ENCODE data around the gene CALCOCO2. TPM values are rescaled to one million over a fixed set of nuclear protein-coding genes. Genes with fewer than 3 reads are reported as not detected.

CALCOCO2 gene
- polyA plus RNA-seq, 2 of the 4 experiments (the other 2 are of a cell fraction) = 71.6 to 194 TPM

- H3K4me3 ChIP-seq = peak overlapping the region; percentile 89
- FAIRE-seq (no peak), ATAC-seq (no peak), DNase-seq (ENCODE audit: low read depth in 1 of 2, low spot score in 1 of 2) (no peak)
- WGBS (ENCODE audit: missing lambda C conversion rate) = 47% methylated on average over 4 of the region's 4 CpGs
- peak overlapping the region; percentile 99 for H3K4me2 ChIP-seq
- POLR2A ChIA-PET = interaction anchor here (2.5 kb wide), 1 partner anchor 17 kb away, joined by 42 read pairs; the partner anchor contains the start of gene ATP5MC1
- H3K9me3 ChIP-seq = no peaks in the 10 kb centered on the region
- H3K27ac ChIP-seq = peak overlapping the region in 1 of 2 experiments; percentile 94; a peak in 2 of 6 replicates
- peaks cover 45% of the 10 kb centered on the region for H3K4me1 ChIP-seq
- CTCF ChIA-PET = interaction anchor here (1.0 to 2.9 kb wide), 7 partner anchors 9 to 133 kb away, joined by 3 to 21 read pairs (median 4); partner anchors contain the start of gene SNF8
- no peak for TF ChIP-seq HEYL (CRISPR knock-in tag; IDR thresholded peaks at IDR 0.05)
- TF ChIP-seq MYC (IDR thresholded peaks at IDR 0.05; ENCODE audit: borderline replicate concordance, low read length) = no peak
- TF ChIP-seq HOXB5 (CRISPR knock-in tag; IDR thresholded peaks at IDR 0.05) = no peak
- TF ChIP-seq SREBF2 (IDR thresholded peaks at IDR 0.05) = no peak
Measured at GRCh38 chr17:48909783-48910182, 78.9 kb downstream of the CALCOCO2 start.

- Histone ChIP-seq H3K4me2 (peak overlapping the region; percentile 99), H3K4me1 (peaks cover 51% of the 10 kb centered on the region), H3K9me3 (no peaks in the 10 kb centered on the region), H3K4me3 (peak overlapping the region; percentile 89; the same call in 1 of the 3 replicates), H3K27ac (peak overlapping the region in 1 of 2 experiments; percentile 94; a peak in 2 of 6 replicates)
- 86% methylated on average over 2 of the region's 2 CpGs for WGBS (ENCODE audit: missing lambda C conversion rate)
- DNase-seq (ENCODE audit: low read depth in 1 of 2, low spot score in 1 of 2) = no peak
- ChIA-PET POLR2A (no interaction called here), CTCF (interaction anchor here (0.8 to 1.6 kb wide), 5 partner anchors 8 to 143 kb away, joined by 3 to 8 read pairs (median 5); partner anchors contain the start of gene SNF8)
- no peak for TF ChIP-seq CHD4 (IDR thresholded peaks at IDR 0.05; ENCODE audit: borderline replicate concordance)
- no peak for TF ChIP-seq RARB (CRISPR knock-in tag; IDR thresholded peaks at IDR 0.05)
- TF ChIP-seq ZNF302 (CRISPR knock-in tag; IDR thresholded peaks at IDR 0.05) = no peak
- TF ChIP-seq ESRRA (IDR thresholded peaks at IDR 0.05; ENCODE audit: borderline replicate concordance, low read length) = no peak
- TF ChIP-seq HMGXB4 (CRISPR knock-in tag; IDR thresholded peaks at IDR 0.05; ENCODE audit: borderline replicate concordance) = no peak
- no peak for TF ChIP-seq BHLHE40 (IDR thresholded peaks at IDR 0.05; ENCODE audit: low read depth, low read length)
- no peak for TF ChIP-seq NFE2L2 (conservative IDR thresholded peaks at IDR 0.05; ENCODE audit: low read length)
- TF ChIP-seq HOXA7 (CRISPR knock-in tag; IDR thresholded peaks at IDR 0.05) = no peak
- no peak for TF ChIP-seq SMC3 (IDR thresholded peaks at IDR 0.05)
- no peak for TF ChIP-seq CHD2 (IDR thresholded peaks at IDR 0.05; ENCODE audit: low read length, partially characterized antibody)
- TF ChIP-seq MAFK (IDR thresholded peaks at IDR 0.05; ENCODE audit: partially characterized antibody) = no peak
- TF ChIP-seq NPAS2 (CRISPR knock-in tag; IDR thresholded peaks at IDR 0.05; ENCODE audit: borderline replicate concordance) = no peak
- no peak for TF ChIP-seq BCL3 (IDR thresholded peaks at IDR 0.05)
- no peak for TF ChIP-seq EHF (CRISPR knock-in tag; IDR thresholded peaks at IDR 0.05)
- TF ChIP-seq RNF2 (IDR thresholded peaks at IDR 0.05; ENCODE audit: borderline replicate concordance, low read depth) = no peak
- ATAC-seq = no peak
- FAIRE-seq = no peak
Measured at GRCh38 chr17:48910370-48910769, 79.5 kb downstream of the CALCOCO2 start.

- no peak for FAIRE-seq
- no peak for DNase-seq (ENCODE audit: low read depth in 1 of 2, low spot score in 1 of 2)
- no peak overlapping the region for H3K4me2 ChIP-seq
- 93% methylated on average over 2 of the region's 2 CpGs for WGBS (ENCODE audit: missing lambda C conversion rate)
- H3K4me1 ChIP-seq = peaks cover 62% of the 10 kb centered on the region
- ChIA-PET CTCF (no interaction called here), POLR2A (no interaction called here)
- no peak overlapping the region for H3K27ac ChIP-seq
- no peak for ATAC-seq
- no peaks in the 10 kb centered on the region for H3K9me3 ChIP-seq
- no peak overlapping the region for H3K4me3 ChIP-seq
- TF ChIP-seq POLR2AphosphoS2 (conservative IDR thresholded peaks at IDR 0.05; ENCODE audit: low read length) = no peak
- TF ChIP-seq JUNB (IDR thresholded peaks at IDR 0.05) = no peak
- no peak for TF ChIP-seq MAZ (IDR thresholded peaks at IDR 0.05; ENCODE audit: borderline replicate concordance, low read depth, low read length)
- no peak for TF ChIP-seq ESRRA (IDR thresholded peaks at IDR 0.05; ENCODE audit: borderline replicate concordance, low read length)
- TF ChIP-seq CHD2 (IDR thresholded peaks at IDR 0.05; ENCODE audit: low read length, partially characterized antibody) = no peak
- TF ChIP-seq PHF8 (IDR thresholded peaks at IDR 0.05; ENCODE audit: borderline replicate concordance, low read depth) = no peak
- TF ChIP-seq HDAC2 (IDR thresholded peaks at IDR 0.05) = no peak
- TF ChIP-seq TP53 (CRISPR knock-in tag; IDR thresholded peaks at IDR 0.05) = no peak
- no peak for TF ChIP-seq ZFP36 (IDR thresholded peaks at IDR 0.05; ENCODE audit: borderline replicate concordance, partially characterized antibody)
- no peak for TF ChIP-seq JUN (IDR thresholded peaks at IDR 0.05)
- TF ChIP-seq HMGXB4 (CRISPR knock-in tag; IDR thresholded peaks at IDR 0.05; ENCODE audit: borderline replicate concordance) = no peak
Measured at GRCh38 chr17:48912476-48912875, 81.6 kb downstream of the CALCOCO2 start.

Measured in A549 (cell line).